Measurements from ENCODE around the gene NEK2.

The NEK2 gene

GRCh38 chr1:211710566-211711314, 35.3 kb upstream of the NEK2 start:
- no peaks in the 10 kb centered on the region for H3K9me3 ChIP-seq (ENCODE audit: control insufficient read depth in 1 of 2, low read length in 2 of 2)
- H3K27ac ChIP-seq (ENCODE audit: low read depth, low read length): no peak overlapping the region
- no peak overlapping the region for H3K4me3 ChIP-seq (ENCODE audit: low read depth in 1 of 2, low read length in 2 of 2)
- H3K27me3 ChIP-seq (ENCODE audit: control insufficient read depth in 1 of 2, insufficient read depth in 2 of 2, low read length in 2 of 2): no peaks in the 10 kb centered on the region
- H3K4me1 ChIP-seq (ENCODE audit: control insufficient read depth in 1 of 2, insufficient read depth in 2 of 2, low read length in 2 of 2): no peaks in the 10 kb centered on the region
- H3K9ac ChIP-seq (ENCODE audit: low read depth in 1 of 2, low read length in 2 of 2): no peak overlapping the region
- no peaks in the 10 kb centered on the region for H3K36me3 ChIP-seq (ENCODE audit: control insufficient read depth in 1 of 2, insufficient read depth in 2 of 2, low read length in 2 of 2)

GRCh38 chr1:211708926-211709325, 33.5 kb upstream of the NEK2 start:
- H3K9me3 ChIP-seq (ENCODE audit: control insufficient read depth in 1 of 2, low read length in 2 of 2): no peaks in the 10 kb centered on the region
- no peak overlapping the region for H3K27ac ChIP-seq (ENCODE audit: low read depth, low read length)
- H3K4me3 ChIP-seq (ENCODE audit: low read depth in 1 of 2, low read length in 2 of 2): no peak overlapping the region
- no peaks in the 10 kb centered on the region for H3K4me1 ChIP-seq (ENCODE audit: control insufficient read depth in 1 of 2, insufficient read depth in 2 of 2, low read length in 2 of 2)
- no peaks in the 10 kb centered on the region for H3K36me3 ChIP-seq (ENCODE audit: control insufficient read depth in 1 of 2, insufficient read depth in 2 of 2, low read length in 2 of 2)
- H3K9ac ChIP-seq (ENCODE audit: low read depth in 1 of 2, low read length in 2 of 2): no peak overlapping the region
- no peaks in the 10 kb centered on the region for H3K27me3 ChIP-seq (ENCODE audit: control insufficient read depth in 1 of 2, insufficient read depth in 2 of 2, low read length in 2 of 2)

- H3K36me3 ChIP-seq (ENCODE audit: control insufficient read depth in 1 of 2, insufficient read depth in 2 of 2, low read length in 2 of 2): no peaks in the 10 kb centered on the region
- H3K27ac ChIP-seq (ENCODE audit: low read depth, low read length): no peak overlapping the region
- no peaks in the 10 kb centered on the region for H3K4me1 ChIP-seq (ENCODE audit: control insufficient read depth in 1 of 2, insufficient read depth in 2 of 2, low read length in 2 of 2)
- H3K9me3 ChIP-seq (ENCODE audit: control insufficient read depth in 1 of 2, low read length in 2 of 2): no peaks in the 10 kb centered on the region
- no peaks in the 10 kb centered on the region for H3K27me3 ChIP-seq (ENCODE audit: control insufficient read depth in 1 of 2, insufficient read depth in 2 of 2, low read length in 2 of 2)
- no peak overlapping the region for H3K4me3 ChIP-seq (ENCODE audit: low read depth in 1 of 2, low read length in 2 of 2)
- H3K9ac ChIP-seq (ENCODE audit: low read depth in 1 of 2, low read length in 2 of 2): no peak overlapping the region
Observed at GRCh38 chr1:211708006-211708405, 32.6 kb upstream of the NEK2 start.

- H3K27ac ChIP-seq (ENCODE audit: low read depth, low read length): no peak overlapping the region
- H3K27me3 ChIP-seq (ENCODE audit: control insufficient read depth in 1 of 2, insufficient read depth in 2 of 2, low read length in 2 of 2): no peaks in the 10 kb centered on the region
- H3K36me3 ChIP-seq (ENCODE audit: control insufficient read depth in 1 of 2, insufficient read depth in 2 of 2, low read length in 2 of 2): no peaks in the 10 kb centered on the region
- H3K9ac ChIP-seq (ENCODE audit: low read depth in 1 of 2, low read length in 2 of 2): no peak overlapping the region
- no peaks in the 10 kb centered on the region for H3K4me1 ChIP-seq (ENCODE audit: control insufficient read depth in 1 of 2, insufficient read depth in 2 of 2, low read length in 2 of 2)
- H3K4me3 ChIP-seq (ENCODE audit: low read depth in 1 of 2, low read length in 2 of 2): no peak overlapping the region
- H3K9me3 ChIP-seq (ENCODE audit: control insufficient read depth in 1 of 2, low read length in 2 of 2): no peaks in the 10 kb centered on the region
Observed at GRCh38 chr1:211705467-211706091, 30.2 kb upstream of the NEK2 start.

GRCh38 chr1:211704543-211704942, 29.1 kb upstream of the NEK2 start:
- Histone ChIP-seq H3K36me3 (ENCODE audit: control insufficient read depth in 1 of 2, insufficient read depth in 2 of 2, low read length in 2 of 2) (no peaks in the 10 kb centered on the region), H3K9me3 (ENCODE audit: control insufficient read depth in 1 of 2, low read length in 2 of 2) (no peaks in the 10 kb centered on the region), H3K9ac (ENCODE audit: low read depth in 1 of 2, low read length in 2 of 2) (no peak overlapping the region), H3K27me3 (ENCODE audit: control insufficient read depth in 1 of 2, insufficient read depth in 2 of 2, low read length in 2 of 2) (no peaks in the 10 kb centered on the region), H3K4me3 (ENCODE audit: low read depth in 1 of 2, low read length in 2 of 2) (no peak overlapping the region), H3K4me1 (ENCODE audit: control insufficient read depth in 1 of 2, insufficient read depth in 2 of 2, low read length in 2 of 2) (no peaks in the 10 kb centered on the region), H3K27ac (ENCODE audit: low read depth, low read length) (no peak overlapping the region)

GRCh38 chr1:211703812-211704537, 28.6 kb upstream of the NEK2 start:
- Histone ChIP-seq H3K9ac (ENCODE audit: low read depth in 1 of 2, low read length in 2 of 2) (no peak overlapping the region), H3K9me3 (ENCODE audit: control insufficient read depth in 1 of 2, low read length in 2 of 2) (no peaks in the 10 kb centered on the region), H3K36me3 (ENCODE audit: control insufficient read depth in 1 of 2, insufficient read depth in 2 of 2, low read length in 2 of 2) (no peaks in the 10 kb centered on the region), H3K4me3 (ENCODE audit: low read depth in 1 of 2, low read length in 2 of 2) (no peak overlapping the region), H3K27me3 (ENCODE audit: control insufficient read depth in 1 of 2, insufficient read depth in 2 of 2, low read length in 2 of 2) (no peaks in the 10 kb centered on the region), H3K27ac (ENCODE audit: low read depth, low read length) (no peak overlapping the region), H3K4me1 (ENCODE audit: control insufficient read depth in 1 of 2, insufficient read depth in 2 of 2, low read length in 2 of 2) (no peaks in the 10 kb centered on the region)

GRCh38 chr1:211701733-211702132, 26.3 kb upstream of the NEK2 start:
- Histone ChIP-seq H3K4me1 (ENCODE audit: control insufficient read depth in 1 of 2, insufficient read depth in 2 of 2, low read length in 2 of 2) (peaks cover 0 to 3% of the 10 kb centered on the region in 2 donors), H3K4me3 (ENCODE audit: low read depth in 1 of 2, low read length in 2 of 2) (no peak overlapping the region), H3K27me3 (ENCODE audit: control insufficient read depth in 1 of 2, insufficient read depth in 2 of 2, low read length in 2 of 2) (no peaks in the 10 kb centered on the region), H3K9ac (ENCODE audit: low read depth in 1 of 2, low read length in 2 of 2) (no peak overlapping the region), H3K36me3 (ENCODE audit: control insufficient read depth in 1 of 2, insufficient read depth in 2 of 2, low read length in 2 of 2) (no peaks in the 10 kb centered on the region), H3K9me3 (ENCODE audit: control insufficient read depth in 1 of 2, low read length in 2 of 2) (no peaks in the 10 kb centered on the region), H3K27ac (ENCODE audit: low read depth, low read length) (no peak overlapping the region)

GRCh38 chr1:211699059-211699458, 23.6 kb upstream of the NEK2 start:
- Histone ChIP-seq H3K36me3 (ENCODE audit: control insufficient read depth in 1 of 2, insufficient read depth in 2 of 2, low read length in 2 of 2) (no peaks in the 10 kb centered on the region), H3K9me3 (ENCODE audit: control insufficient read depth in 1 of 2, low read length in 2 of 2) (no peaks in the 10 kb centered on the region), H3K4me1 (ENCODE audit: control insufficient read depth in 1 of 2, insufficient read depth in 2 of 2, low read length in 2 of 2) (peaks cover 0 to 3% of the 10 kb centered on the region in 2 donors), H3K27me3 (ENCODE audit: control insufficient read depth in 1 of 2, insufficient read depth in 2 of 2, low read length in 2 of 2) (no peaks in the 10 kb centered on the region), H3K9ac (ENCODE audit: low read depth in 1 of 2, low read length in 2 of 2) (no peak overlapping the region), H3K4me3 (ENCODE audit: low read depth in 1 of 2, low read length in 2 of 2) (no peak overlapping the region), H3K27ac (ENCODE audit: low read depth, low read length) (no peak overlapping the region)

- no peaks in the 10 kb centered on the region for H3K27me3 ChIP-seq (ENCODE audit: control insufficient read depth in 1 of 2, insufficient read depth in 2 of 2, low read length in 2 of 2)
- no peak overlapping the region for H3K27ac ChIP-seq (ENCODE audit: low read depth, low read length)
- H3K9ac ChIP-seq (ENCODE audit: low read depth in 1 of 2, low read length in 2 of 2): no peak overlapping the region
- peaks cover 0 to 3% of the 10 kb centered on the region in 2 donors for H3K4me1 ChIP-seq (ENCODE audit: control insufficient read depth in 1 of 2, insufficient read depth in 2 of 2, low read length in 2 of 2)
- no peaks in the 10 kb centered on the region for H3K36me3 ChIP-seq (ENCODE audit: control insufficient read depth in 1 of 2, insufficient read depth in 2 of 2, low read length in 2 of 2)
- no peaks in the 10 kb centered on the region for H3K9me3 ChIP-seq (ENCODE audit: control insufficient read depth in 1 of 2, low read length in 2 of 2)
- H3K4me3 ChIP-seq (ENCODE audit: low read depth in 1 of 2, low read length in 2 of 2): peak overlapping the region; percentile 51 to 58
Observed at GRCh38 chr1:211698161-211699026, 23.0 kb upstream of the NEK2 start.

All from duodenal mucosa (tissue), 2 donors.